GM21381 (cell line): ENCODE measurements around the gene AFF3.
"Not testable (repeated sequence)": the region's sequence is repeated elsewhere in the genome, so short reads cannot be mapped to it uniquely, and the experiment has no call there.

Source experiments
- ATAC-seq: cut with Tn5 transposase; IDR thresholded peaks from one replicate; pipeline ENCODE4 v1.9.1; 2021; ENCODE audit warnings: mild to moderate bottlenecking, moderate library complexity; ENCODE audit not compliant: unreplicated experiment

Gene AFF3

DNA sequence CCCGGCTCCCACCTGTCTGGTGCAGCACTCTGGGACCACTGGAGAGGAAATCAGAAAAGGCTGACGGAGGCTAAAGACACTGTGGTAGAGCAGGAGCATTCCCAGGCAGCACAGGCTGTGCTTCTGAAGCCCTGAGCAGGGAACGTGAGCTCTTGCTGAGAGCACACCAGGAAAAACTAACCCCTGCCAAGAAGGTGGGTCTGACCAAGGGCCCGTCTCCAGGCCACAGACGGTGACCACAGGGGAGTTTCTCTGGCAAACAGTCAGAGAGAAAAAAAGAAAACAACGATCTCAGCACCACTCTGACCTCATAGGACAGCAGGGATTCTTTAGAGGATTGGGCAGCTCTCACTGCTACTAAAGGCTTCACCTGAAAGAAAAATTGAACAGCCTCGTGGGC, 201.4 kb downstream of the AFF3 start:
- no peak for ATAC-seq

- ATAC-seq: no peak
Observed at GRCh38 chr2:99939135-99939534, 203.3 kb downstream of the AFF3 start.

- no peak for ATAC-seq
Observed at GRCh38 chr2:99938250-99938649, 204.1 kb downstream of the AFF3 start.

- ATAC-seq: no peak
Observed at GRCh38 chr2:99936065-99936464, 206.3 kb downstream of the AFF3 start.

DNA sequence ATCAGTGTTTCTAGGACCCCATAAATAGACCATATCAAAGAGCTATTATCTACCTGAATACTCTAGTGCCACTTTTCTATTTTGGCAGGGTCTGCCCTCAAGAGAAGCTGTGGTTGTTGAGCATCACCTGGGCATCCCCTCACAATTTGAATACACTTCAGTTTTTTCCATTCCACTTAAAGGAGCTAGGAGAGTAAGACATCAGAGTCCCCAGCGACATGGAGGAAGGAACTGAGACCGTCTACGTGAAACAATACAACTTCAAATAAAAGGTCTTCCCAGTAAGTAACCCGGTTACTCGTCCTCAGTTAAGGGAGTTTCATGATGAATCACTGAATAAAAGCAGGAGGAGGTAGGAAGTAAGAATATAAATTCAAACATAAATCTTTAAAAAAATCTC, 206.7 kb downstream of the AFF3 start:
- no peak for ATAC-seq

DNA sequence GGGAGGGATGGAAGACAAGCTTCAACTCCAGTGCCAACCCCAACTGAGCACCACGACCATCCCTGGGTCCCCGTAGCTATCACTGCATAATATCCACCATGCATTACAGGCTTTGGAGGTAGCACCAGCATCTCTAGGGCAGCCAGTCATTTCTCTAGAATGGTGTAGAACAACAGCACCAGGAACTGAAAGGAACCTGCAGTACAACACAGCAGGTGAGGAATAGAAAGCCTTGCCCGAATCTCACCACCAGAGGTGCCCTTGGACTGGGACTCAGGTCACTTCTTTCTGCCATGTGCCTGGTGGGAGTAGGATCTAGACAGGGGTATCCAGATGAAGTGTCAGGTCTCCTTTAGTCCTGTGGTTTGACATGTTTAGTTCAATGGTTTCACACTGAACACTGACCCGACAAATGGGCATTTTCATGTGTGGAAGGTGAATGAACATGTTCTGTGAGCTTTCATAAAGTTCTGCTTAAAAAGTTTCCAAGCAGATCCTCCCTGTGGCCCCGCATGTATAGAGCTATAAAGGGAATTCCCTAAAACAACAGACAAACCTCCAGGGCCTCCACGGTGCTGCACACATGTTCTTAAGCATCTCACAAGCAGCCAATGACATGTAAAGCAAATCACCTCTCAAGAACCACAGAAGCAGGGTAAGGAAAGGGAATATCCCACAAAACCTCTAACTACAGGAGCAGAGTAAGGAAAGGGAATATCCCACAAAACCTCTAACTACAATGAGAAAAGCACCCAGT, 208.3 kb downstream of the AFF3 start:
- no peak for ATAC-seq

DNA sequence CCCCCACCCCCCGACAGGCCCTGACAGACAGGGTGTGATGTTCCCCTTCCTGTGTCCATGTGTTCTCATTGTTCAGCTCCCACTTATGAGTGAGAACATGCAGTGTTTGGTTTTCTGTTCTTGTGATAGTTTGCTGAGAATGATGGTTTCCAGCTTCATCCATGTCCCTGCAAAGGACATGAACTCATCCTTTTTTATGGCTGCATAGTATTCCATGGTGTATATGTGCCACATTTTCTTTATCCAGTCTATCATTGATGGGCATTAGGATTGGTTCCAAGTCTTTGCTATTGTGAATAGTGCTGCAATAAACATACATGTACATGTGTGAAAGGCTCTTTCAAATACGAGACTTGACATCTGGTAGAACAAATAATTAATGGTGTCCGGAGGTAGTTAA, 208.9 kb downstream of the AFF3 start:
- not testable (repeated sequence) for ATAC-seq

DNA sequence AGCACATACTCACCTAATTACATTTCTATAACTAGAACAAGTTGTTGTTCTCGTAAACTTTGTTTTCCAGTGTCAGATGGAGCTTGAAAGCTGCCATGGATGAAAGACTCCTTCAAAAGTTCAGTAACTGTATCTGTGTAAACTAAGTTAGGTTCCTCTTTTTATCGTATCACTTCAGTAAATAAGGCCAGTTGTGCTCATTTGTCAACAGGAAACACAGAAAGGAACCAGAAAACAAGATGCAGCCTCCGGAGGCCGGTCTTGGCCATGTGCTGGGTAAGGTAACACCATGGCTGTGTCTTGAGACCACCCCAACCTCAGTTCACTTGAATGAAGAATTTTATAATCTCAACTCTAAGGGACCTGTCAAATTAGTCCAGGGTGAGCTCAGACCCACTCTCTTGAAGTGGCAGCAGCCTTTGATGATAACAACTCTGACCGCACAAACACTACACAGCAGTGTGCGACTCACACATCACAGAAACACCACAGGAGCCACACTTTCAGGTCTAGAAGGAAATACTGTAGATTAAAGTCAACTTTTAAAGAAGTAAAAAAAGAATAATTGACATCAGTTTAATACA, 213.8 kb downstream of the AFF3 start:
- ATAC-seq: no peak

GRCh38 chr2:99927690-99928207, 214.6 kb downstream of the AFF3 start:
- not testable (repeated sequence) for ATAC-seq

- no peak for ATAC-seq
Observed at GRCh38 chr2:99926986-99927385, 215.4 kb downstream of the AFF3 start.

DNA sequence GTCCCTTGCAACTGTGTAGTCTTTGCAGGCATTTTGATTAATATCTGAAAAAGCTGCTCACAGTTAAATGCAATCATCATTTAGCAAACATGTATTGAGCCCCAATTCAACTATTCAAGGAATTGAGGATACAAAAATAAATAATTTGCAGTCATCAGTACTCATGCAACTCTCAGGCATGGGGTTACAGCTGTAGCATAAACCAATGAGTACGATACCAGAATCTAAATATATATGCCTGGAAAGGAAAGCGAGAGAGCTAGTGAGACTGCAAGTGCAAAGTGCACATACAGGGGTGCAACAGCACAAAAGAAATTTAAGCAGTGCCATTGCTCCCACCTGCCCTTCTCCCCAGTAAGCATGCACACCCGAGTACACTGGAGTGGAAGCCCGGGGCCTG, 216.4 kb downstream of the AFF3 start:
- no peak for ATAC-seq

- ATAC-seq: no peak
Observed at GRCh38 chr2:99922664-99923063, 219.7 kb downstream of the AFF3 start.

DNA sequence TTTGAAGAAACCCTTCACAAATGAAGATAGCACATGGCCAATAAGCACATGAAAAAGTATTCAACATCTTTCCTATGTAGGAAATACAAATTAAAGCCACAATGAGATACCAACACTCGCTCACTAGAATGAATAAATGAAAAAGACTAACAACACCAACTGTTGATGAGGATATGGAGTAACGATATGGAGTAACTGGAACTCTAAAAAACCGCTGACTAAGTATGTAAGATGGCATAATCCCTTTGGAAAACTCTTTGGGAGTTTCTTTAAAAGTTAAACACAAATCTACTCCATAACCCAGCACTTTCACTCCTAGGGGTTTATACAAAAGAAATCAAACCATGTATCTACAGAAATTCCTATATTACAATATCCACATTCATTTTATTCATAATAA, 220.5 kb downstream of the AFF3 start:
- ATAC-seq: no peak

DNA sequence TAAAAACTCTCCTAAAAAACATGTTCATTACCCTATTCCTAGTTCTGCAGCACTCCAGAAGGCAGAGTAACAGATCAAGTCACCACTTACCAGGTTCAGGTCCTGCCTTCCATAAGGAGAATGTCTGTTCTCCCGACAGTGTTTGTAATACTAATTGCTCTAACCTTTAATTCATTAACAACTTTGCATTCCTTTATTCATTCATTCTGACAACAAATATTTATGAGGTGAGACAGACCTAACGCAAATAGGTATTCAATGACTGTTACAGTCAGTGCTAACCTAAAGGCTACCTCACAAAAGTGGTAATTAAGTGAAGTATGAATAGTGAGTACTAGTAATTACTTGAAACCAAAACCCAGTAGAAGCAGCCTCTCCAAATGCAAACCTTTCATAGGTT, 224.0 kb downstream of the AFF3 start:
- no peak for ATAC-seq

GRCh38 chr2:99915108-99915675, 227.2 kb downstream of the AFF3 start:
- ATAC-seq: no peak

- no peak for ATAC-seq
Observed at GRCh38 chr2:99911736-99912135, 230.7 kb downstream of the AFF3 start.

GRCh38 chr2:99910902-99911301, 231.5 kb downstream of the AFF3 start:
- no peak for ATAC-seq

GRCh38 chr2:99905636-99906035, 236.8 kb downstream of the AFF3 start:
- ATAC-seq: no peak

DNA sequence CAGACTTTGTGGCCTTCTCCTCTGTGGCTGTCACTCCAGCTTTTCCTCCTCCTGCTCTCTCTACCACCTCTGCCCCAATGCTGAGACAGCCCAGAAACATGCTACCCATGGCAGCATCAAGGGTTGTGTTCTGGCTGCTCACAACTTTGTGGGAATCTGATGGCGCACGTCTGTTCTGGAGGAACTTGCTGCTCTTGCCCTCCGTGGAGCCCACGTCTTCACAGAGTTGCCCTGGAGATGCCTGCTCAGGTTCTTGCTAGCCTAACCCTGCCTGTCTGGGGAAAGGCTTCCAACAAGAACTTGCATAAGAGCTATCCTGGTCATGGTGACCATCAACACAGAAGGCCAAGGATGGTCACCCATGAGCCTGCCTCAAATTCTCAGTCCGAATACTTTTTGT, 237.4 kb downstream of the AFF3 start:
- no peak for ATAC-seq

GRCh38 chr2:99903981-99904380, 238.4 kb downstream of the AFF3 start:
- no peak for ATAC-seq

- ATAC-seq: no peak
Observed at GRCh38 chr2:99900556-99900955, 241.8 kb downstream of the AFF3 start.

GRCh38 chr2:99899882-99900281, 242.5 kb downstream of the AFF3 start:
- ATAC-seq: no peak
